Endodermal cell (in vitro differentiated cells): ENCODE results near the gene JSRP1. TPM values are rescaled to one million over a fixed set of nuclear protein-coding genes. Genes with fewer than 3 reads are reported as not detected.

Experiments used
- DNase-seq: peaks from one replicate; pipeline ENCODE4 v3.0.0-alpha.2; 2017
- H3K27ac ChIP-seq: 2 replicates; pipeline ENCODE4 v1.5.1; 2013; ENCODE audit warnings: mild to moderate bottlenecking, low read depth, low read length, moderate library complexity
- H3K27me3 ChIP-seq: 2 replicates; pipeline ENCODE4 v1.6.1; 2013; ENCODE audit warnings: mild to moderate bottlenecking, low read length, moderate library complexity; ENCODE audit not compliant: insufficient read depth, control insufficient read depth, poor library complexity, severe bottlenecking
- H3K36me3 ChIP-seq: 2 replicates; pipeline ENCODE4 v1.7.0; 2013; ENCODE audit warnings: mild to moderate bottlenecking, low read length, moderate library complexity; ENCODE audit not compliant: control insufficient read depth, insufficient read depth
- H3K4me1 ChIP-seq: one replicate; pipeline ENCODE4 v1.7.0; 2013; ENCODE audit warnings: low read length; ENCODE audit not compliant: control insufficient read depth, insufficient read depth
- H3K4me3 ChIP-seq: 2 replicates; pipeline ENCODE4 v1.5.1; 2013; ENCODE audit warnings: mild to moderate bottlenecking, low read length, moderate library complexity
- H3K9ac ChIP-seq: 2 replicates; pipeline ENCODE4 v1.6.1; 2013; ENCODE audit warnings: mild to moderate bottlenecking, low read length, moderate library complexity; ENCODE audit not compliant: poor library complexity, severe bottlenecking; ENCODE audit errors: extremely low read depth
- H3K9me3 ChIP-seq: 2 replicates; pipeline ENCODE4 v1.6.1; 2013; ENCODE audit warnings: mild to moderate bottlenecking, low read length, moderate library complexity; ENCODE audit not compliant: control insufficient read depth
- H3K27ac Mint-ChIP-seq: 2 replicates; pipeline ENCODE4 v1.8.0; 2020; ENCODE audit warnings: mixed read lengths
- H3K27me3 Mint-ChIP-seq: 2 replicates; pipeline ENCODE4 v1.8.0; 2021; ENCODE audit warnings: mild to moderate bottlenecking, mixed read lengths; ENCODE audit not compliant: insufficient read depth
- H3K36me3 Mint-ChIP-seq: 2 replicates; pipeline ENCODE4 v1.8.0; 2020; ENCODE audit warnings: low read depth, mixed read lengths
- H3K4me1 Mint-ChIP-seq: 2 replicates; pipeline ENCODE4 v1.8.0; 2020; ENCODE audit warnings: mixed read lengths
- H3K4me3 Mint-ChIP-seq: 2 replicates; pipeline ENCODE4 v1.8.0; 2020; ENCODE audit warnings: mild to moderate bottlenecking, moderate library complexity, mixed read lengths
- H3K9me3 Mint-ChIP-seq: 2 replicates; pipeline ENCODE4 v1.8.0; 2020; ENCODE audit warnings: mild to moderate bottlenecking, mixed read lengths
- WGBS, 2 experiments: methylation state at CpG; one replicate each; pipeline versions ENCODE4 v1.1.5 to v1.1.7; 2013; ENCODE audit warnings: missing lambda C conversion rate in 2 of 2, mixed read lengths in 1 of 2; ENCODE audit not compliant: insufficient coverage in 1 of 2, insufficient read length in 1 of 2; 5-methylcytosine and 5-hydroxymethylcytosine counted together
- total RNA-seq, 2 donors: library from RNA; stranded (reverse); fragmentation: NEBNext Ultra II Directional in 1 of 2; extraction: Animal tissue kit (Norgen Biotek cat#: 25700) in 1 of 2; gene quantifications; 2 replicates in 1 of 2; 3 replicates in 1 of 2; pipeline ENCODE4 v1.2.1, GENCODE V29; 2021
- TF ChIP-seq, protein P1 (sequence below): fragments of 200-600 bp; sonication (generic); conservative IDR thresholded peaks from 2 replicates; pipeline ENCODE4 v1.5.0; 2021; ENCODE audit warnings: antibody characterized with exemption, mild to moderate bottlenecking

Gene JSRP1
- total RNA-seq, 2 donors from 2014 or later, result 0.66 to 0.89 TPM

GRCh38 chr19:2226840-2227360 is 29.3 kb downstream of the JSRP1 start:
- H3K27ac ChIP-seq, result no peak overlapping the region
- Mint-ChIP-seq H3K4me1 (no peaks in the 10 kb centered on the region), H3K27me3 (no peaks in the 10 kb centered on the region), H3K9me3 (no peaks in the 10 kb centered on the region), H3K36me3 (peaks cover 31% of the 10 kb centered on the region), H3K4me3 (no peak overlapping the region), H3K27ac (no peak overlapping the region)
- 93 to 96% methylated on average over 44 to 53 of the region's 53 CpGs for WGBS, 2 experiments
- DNase-seq, result no peak
- no peaks in the 10 kb centered on the region for H3K27me3 ChIP-seq
- no peaks in the 10 kb centered on the region for H3K9me3 ChIP-seq
- H3K36me3 ChIP-seq, result peaks cover 7% of the 10 kb centered on the region
- H3K4me1 ChIP-seq, result no peaks in the 10 kb centered on the region
- no peak overlapping the region for H3K4me3 ChIP-seq
- no peak overlapping the region for H3K9ac ChIP-seq
- TF ChIP-seq, protein P1, sequence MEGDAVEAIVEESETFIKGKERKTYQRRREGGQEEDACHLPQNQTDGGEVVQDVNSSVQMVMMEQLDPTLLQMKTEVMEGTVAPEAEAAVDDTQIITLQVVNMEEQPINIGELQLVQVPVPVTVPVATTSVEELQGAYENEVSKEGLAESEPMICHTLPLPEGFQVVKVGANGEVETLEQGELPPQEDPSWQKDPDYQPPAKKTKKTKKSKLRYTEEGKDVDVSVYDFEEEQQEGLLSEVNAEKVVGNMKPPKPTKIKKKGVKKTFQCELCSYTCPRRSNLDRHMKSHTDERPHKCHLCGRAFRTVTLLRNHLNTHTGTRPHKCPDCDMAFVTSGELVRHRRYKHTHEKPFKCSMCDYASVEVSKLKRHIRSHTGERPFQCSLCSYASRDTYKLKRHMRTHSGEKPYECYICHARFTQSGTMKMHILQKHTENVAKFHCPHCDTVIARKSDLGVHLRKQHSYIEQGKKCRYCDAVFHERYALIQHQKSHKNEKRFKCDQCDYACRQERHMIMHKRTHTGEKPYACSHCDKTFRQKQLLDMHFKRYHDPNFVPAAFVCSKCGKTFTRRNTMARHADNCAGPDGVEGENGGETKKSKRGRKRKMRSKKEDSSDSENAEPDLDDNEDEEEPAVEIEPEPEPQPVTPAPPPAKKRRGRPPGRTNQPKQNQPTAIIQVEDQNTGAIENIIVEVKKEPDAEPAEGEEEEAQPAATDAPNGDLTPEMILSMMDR, result no peak

GRCh38 chr19:2226051-2226839 is 30.0 kb downstream of the JSRP1 start:
- Histone ChIP-seq H3K9me3 (no peaks in the 10 kb centered on the region), H3K4me1 (no peaks in the 10 kb centered on the region), H3K9ac (no peak overlapping the region), H3K36me3 (peaks cover 10% of the 10 kb centered on the region), H3K4me3 (no peak overlapping the region), H3K27ac (no peak overlapping the region), H3K27me3 (no peaks in the 10 kb centered on the region)
- H3K27me3 Mint-ChIP-seq, result no peaks in the 10 kb centered on the region
- H3K27ac Mint-ChIP-seq, result no peak overlapping the region
- H3K9me3 Mint-ChIP-seq, result no peaks in the 10 kb centered on the region
- 96 to 97% methylated on average over 42 to 59 of the region's 59 CpGs for WGBS, 2 experiments
- H3K4me3 Mint-ChIP-seq, result no peak overlapping the region
- DNase-seq, result no peak
- peaks cover 32% of the 10 kb centered on the region for H3K36me3 Mint-ChIP-seq
- TF ChIP-seq, protein P1, result no peak
- no peaks in the 10 kb centered on the region for H3K4me1 Mint-ChIP-seq

DNA sequence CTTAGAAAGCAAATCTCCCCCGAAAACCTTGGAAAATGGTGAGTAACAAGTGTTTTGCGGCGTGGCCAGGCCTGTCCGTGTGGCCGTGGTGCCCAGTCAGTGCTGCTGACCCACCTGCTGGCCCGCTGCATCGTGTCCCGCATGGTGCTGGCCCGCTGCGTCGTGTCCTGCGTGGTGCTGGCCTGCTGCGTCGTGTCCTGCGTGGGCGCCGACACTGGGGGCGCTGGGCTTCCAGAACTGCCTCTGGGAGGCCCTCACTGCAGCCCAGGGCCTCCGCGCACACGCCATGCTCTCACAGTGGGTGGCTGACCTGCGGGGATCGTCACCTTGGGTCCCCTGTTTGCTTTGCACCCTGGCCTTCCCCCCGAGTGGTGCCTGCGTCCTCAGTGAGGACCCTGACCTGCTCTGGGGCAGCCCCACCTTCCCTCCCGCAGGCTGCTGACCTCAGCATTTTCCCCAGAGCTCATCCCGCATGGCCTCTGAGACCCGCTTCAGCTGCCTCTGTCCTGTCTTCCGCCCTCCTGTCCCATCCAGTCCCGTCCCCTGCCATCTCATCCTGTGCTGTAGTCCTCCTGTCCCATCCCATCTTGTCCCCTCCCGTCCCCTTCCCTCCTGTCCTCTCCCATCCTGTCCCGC is 30.7 kb downstream of the JSRP1 start:
- TF ChIP-seq, protein P1, result no peak
- 96% methylated on average over 31 to 32 of the region's 32 CpGs for whole genome bisulfite sequencing, 2 experiments
- peaks cover 36% of the 10 kb centered on the region for H3K36me3 Mint-ChIP-seq

More for the DNA sequence above, 30.7 kb downstream of the JSRP1 start:
- Histone ChIP-seq H3K9me3 (no peaks in the 10 kb centered on the region), H3K27ac (no peak overlapping the region), H3K27me3 (no peaks in the 10 kb centered on the region), H3K4me1 (no peaks in the 10 kb centered on the region), H3K4me3 (no peak overlapping the region), H3K36me3 (peaks cover 12% of the 10 kb centered on the region), H3K9ac (no peak overlapping the region)
- Mint-ChIP-seq H3K27ac (no peak overlapping the region), H3K9me3 (no peaks in the 10 kb centered on the region), H3K4me1 (no peaks in the 10 kb centered on the region), H3K27me3 (no peaks in the 10 kb centered on the region), H3K4me3 (no peak overlapping the region)
- no peak for DNase-seq
